Measurements from ENCODE around the gene SYNGR2.
A peak's percentile ranks its signal among the peaks of the same experiment; 100 is the strongest.
"Not testable (repeated sequence)": the region's sequence is repeated elsewhere in the genome, so short reads cannot be mapped to it uniquely, and the experiment has no call there.

Gene SYNGR2

DNA sequence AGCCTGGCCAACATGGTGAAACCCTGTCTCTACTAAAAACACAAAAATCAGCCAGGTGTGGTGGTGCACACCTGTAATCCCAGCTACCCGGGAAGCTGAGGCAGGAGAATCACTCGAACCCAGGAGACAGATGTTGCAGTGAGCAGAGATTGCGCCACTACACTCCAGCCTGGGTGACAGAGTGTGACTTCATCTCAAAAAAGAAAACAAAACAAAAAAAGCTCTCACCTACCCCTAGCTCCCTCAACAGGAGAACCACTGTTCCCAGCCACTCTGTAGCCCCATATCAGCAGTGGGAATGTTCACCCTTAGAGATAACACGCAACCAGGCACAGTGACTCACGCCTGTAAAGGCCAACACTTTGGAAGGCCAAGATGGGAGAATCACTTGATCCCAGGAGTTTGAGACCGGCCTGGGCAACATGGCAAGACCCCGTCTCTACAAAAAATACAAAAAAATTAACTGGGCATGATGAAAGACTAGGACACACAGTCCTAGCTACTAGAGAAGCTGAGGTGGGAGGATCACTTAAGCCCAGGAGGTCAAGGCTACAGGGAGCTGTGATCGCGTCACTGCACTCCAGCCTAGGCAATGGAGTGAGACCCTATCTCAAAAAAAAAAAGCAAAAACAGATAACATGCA lies 32.4 kb upstream of the SYNGR2 start:
- Histone ChIP-seq H3K4me3 (ENCODE audit: insufficient read depth, low read depth, low read length, poor library complexity, severe bottlenecking) (no peak overlapping the region), H3K36me3 (ENCODE audit: control insufficient read depth, insufficient read depth, low read length) (peaks cover 44% of the 10 kb centered on the region), H3K27ac (ENCODE audit: insufficient read depth, low read length, poor library complexity, severe bottlenecking) (no peak overlapping the region), H3K9me3 (ENCODE audit: control insufficient read depth, low read length) (no peaks in the 10 kb centered on the region), H3K27me3 (replicated peaks; ENCODE audit: control insufficient read depth, insufficient read depth, low read length, poor library complexity, severe bottlenecking) (no peaks in the 10 kb centered on the region), H3K4me1 (ENCODE audit: control insufficient read depth, insufficient read depth, low read length, poor library complexity, severe bottlenecking) (peaks cover 68% of the 10 kb centered on the region)
- DNase-seq: no peak

DNA sequence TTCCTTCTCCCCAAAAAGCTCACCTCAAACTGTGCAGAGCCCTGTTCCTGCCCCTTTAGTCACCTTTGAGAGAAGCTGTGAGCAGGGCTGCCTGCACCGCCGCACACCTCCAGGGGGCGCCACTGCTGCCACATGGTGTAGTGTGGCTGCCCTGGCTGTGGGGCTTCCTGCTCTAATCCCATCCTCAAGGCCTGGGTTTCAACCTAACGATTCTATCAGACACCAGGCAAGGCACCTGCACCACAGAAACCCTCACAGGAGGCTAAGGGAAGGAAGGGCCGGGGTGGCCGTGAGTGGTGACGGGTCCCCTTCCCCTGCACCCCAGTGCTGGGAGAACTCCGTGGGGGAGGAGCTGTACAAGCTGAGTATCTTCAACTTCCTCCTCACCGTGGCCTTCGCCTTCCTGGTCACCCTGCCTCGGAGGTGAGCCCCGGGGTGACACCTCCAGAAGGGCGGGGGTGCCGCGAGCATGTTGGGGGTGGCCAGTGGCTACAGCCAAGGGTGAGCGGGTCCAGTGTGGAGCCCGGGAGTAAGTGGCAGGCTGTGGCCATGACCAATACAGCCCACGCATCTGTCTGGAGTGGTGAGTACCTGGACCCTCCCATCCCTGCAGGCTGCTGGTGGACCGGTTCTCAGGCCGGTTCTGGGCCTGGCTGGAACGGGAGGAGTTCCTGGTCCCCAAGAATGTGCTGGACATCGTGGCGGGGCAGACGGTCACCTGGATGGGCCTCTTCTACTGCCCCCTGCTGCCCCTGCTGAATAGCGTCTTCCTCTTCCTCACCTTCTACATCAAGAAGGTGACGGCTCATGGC lies 30.8 kb upstream of the SYNGR2 start:
- peak in 2 of 3 donors; percentile 35 to 43 for DNase-seq
- peak overlapping the region; percentile 30 for H3K27ac ChIP-seq (ENCODE audit: insufficient read depth, low read length, poor library complexity, severe bottlenecking)
- H3K27me3 ChIP-seq (replicated peaks; ENCODE audit: control insufficient read depth, insufficient read depth, low read length, poor library complexity, severe bottlenecking): no peaks in the 10 kb centered on the region
- peaks cover 66% of the 10 kb centered on the region for H3K4me1 ChIP-seq (ENCODE audit: control insufficient read depth, insufficient read depth, low read length, poor library complexity, severe bottlenecking)
- no peak overlapping the region for H3K4me3 ChIP-seq (ENCODE audit: insufficient read depth, low read depth, low read length, poor library complexity, severe bottlenecking)
- H3K9me3 ChIP-seq (ENCODE audit: control insufficient read depth, low read length): no peaks in the 10 kb centered on the region
- peaks cover 60% of the 10 kb centered on the region for H3K36me3 ChIP-seq (ENCODE audit: control insufficient read depth, insufficient read depth, low read length)

DNA sequence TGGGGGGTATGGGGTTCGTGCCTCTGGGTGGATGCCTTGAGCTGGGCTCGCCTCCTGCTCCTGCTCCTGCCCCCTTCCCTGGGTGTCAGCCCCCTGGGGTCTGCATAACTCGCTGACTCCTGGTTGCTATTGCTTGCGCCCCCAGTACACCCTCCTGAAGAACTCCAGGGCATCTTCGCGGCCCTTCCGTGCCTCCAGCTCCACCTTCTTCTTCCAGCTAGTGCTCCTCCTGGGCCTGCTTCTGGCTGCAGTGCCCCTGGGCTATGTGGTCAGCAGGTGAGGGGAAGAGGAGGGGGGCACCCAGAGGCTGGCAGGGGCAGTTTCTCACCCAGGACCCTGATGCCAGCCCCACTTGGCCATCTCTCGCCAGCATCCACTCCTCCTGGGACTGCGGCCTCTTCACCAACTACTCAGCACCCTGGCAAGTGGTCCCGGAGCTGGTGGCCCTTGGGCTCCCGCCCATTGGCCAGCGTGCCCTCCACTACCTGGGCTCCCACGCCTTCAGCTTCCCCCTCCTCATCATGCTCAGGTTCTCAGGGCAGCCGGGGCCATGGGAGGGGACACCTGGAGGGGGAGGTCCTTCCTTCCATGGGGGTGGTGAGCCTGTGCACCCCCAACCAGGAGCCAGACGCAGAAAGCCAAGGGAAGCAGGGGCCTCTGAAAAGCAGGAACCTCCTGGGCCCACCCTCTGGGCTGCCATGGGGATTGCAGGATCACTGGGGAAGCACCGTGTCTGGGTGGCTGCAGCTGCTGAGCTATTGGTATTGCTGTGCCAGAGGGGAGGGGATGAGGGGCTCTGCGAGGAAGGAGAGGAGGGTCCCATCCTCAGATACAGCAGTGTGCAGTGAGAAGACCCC lies 29.9 kb upstream of the SYNGR2 start:
- H3K27ac ChIP-seq (ENCODE audit: insufficient read depth, low read length, poor library complexity, severe bottlenecking): no peak overlapping the region

DNA sequence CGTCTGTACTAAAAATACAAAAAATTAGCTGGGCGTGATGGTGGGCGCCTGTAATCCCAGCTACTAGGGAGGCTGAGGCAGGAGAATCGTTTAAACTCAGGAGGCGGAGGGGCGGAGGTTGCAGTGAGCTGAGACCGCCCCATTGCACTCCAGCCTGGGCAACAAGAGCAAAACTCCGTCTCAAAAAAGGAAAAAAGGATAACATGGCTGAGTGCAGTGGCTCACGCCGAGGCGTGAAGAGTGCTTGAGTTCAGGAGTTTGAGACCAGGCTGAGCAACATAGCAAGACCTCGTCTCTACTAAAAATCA lies 28.6 kb upstream of the SYNGR2 start:
- not testable (repeated sequence) for H3K27me3 ChIP-seq (replicated peaks; ENCODE audit: control insufficient read depth, insufficient read depth, low read length, poor library complexity, severe bottlenecking); DNase-seq; H3K9me3 ChIP-seq (ENCODE audit: control insufficient read depth, low read length); H3K4me3 ChIP-seq (ENCODE audit: insufficient read depth, low read depth, low read length, poor library complexity, severe bottlenecking)
- Histone ChIP-seq H3K27ac (ENCODE audit: insufficient read depth, low read length, poor library complexity, severe bottlenecking) (peak overlapping the region; percentile 49), H3K36me3 (ENCODE audit: control insufficient read depth, insufficient read depth, low read length) (peaks cover 43% of the 10 kb centered on the region), H3K4me1 (ENCODE audit: control insufficient read depth, insufficient read depth, low read length, poor library complexity, severe bottlenecking) (peaks cover 45% of the 10 kb centered on the region)

More for the DNA sequence above, 29.9 kb upstream of the SYNGR2 start:
- Histone ChIP-seq H3K36me3 (ENCODE audit: control insufficient read depth, insufficient read depth, low read length) (peaks cover 57% of the 10 kb centered on the region), H3K4me1 (ENCODE audit: control insufficient read depth, insufficient read depth, low read length, poor library complexity, severe bottlenecking) (peaks cover 58% of the 10 kb centered on the region), H3K4me3 (ENCODE audit: insufficient read depth, low read depth, low read length, poor library complexity, severe bottlenecking) (no peak overlapping the region), H3K9me3 (ENCODE audit: control insufficient read depth, low read length) (no peaks in the 10 kb centered on the region), H3K27me3 (replicated peaks; ENCODE audit: control insufficient read depth, insufficient read depth, low read length, poor library complexity, severe bottlenecking) (no peaks in the 10 kb centered on the region)
- DNase-seq: no peak

DNA sequence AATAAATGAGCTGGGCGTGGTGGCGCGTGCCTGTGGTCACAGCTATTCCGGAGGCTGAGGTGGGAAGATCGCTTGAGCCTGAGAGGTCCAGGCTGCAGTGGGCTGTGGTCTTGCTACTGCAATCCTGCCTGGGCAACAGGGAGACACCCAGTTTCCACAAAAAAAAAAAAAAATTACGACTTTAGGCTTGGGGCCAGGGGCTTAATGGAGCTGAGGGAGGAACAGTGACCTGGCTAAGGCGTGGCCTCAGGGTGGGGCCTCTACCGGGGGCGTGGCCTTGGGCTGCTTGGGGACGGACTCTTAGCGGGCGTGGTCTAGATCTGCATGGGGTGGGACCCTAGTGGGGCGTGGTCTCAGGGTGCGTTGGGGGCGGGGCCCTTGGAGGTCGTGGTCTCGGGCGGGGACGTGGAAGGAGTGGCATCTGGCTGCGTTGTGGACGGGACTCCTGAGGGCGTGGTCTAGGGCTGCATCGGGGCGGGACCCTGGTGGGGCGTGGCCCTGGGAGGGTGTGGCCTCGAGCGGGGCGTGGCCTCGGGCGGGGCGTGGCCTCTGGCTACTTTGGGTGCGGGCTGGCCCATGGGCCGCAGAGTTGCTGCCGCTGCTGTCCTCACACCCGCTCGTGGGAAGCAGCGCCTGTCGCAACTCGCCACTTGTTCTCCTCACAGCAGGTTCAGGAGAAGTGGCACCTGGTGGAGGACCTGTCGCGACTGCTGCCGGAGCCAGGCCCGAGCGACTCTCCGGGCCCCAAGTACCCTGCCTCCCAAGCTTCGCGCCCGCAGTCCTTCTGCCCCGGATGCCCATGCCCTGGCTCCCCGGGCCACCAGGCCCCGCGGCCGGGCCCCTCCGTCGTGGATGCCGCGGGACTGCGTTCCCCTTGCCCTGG lies 28.0 kb upstream of the SYNGR2 start:
- Histone ChIP-seq H3K4me3 (ENCODE audit: insufficient read depth, low read depth, low read length, poor library complexity, severe bottlenecking) (no peak overlapping the region), H3K27ac (ENCODE audit: insufficient read depth, low read length, poor library complexity, severe bottlenecking) (peak overlapping the region; percentile 49), H3K4me1 (ENCODE audit: control insufficient read depth, insufficient read depth, low read length, poor library complexity, severe bottlenecking) (peaks cover 41% of the 10 kb centered on the region), H3K9me3 (ENCODE audit: control insufficient read depth, low read length) (no peaks in the 10 kb centered on the region), H3K27me3 (replicated peaks; ENCODE audit: control insufficient read depth, insufficient read depth, low read length, poor library complexity, severe bottlenecking) (no peaks in the 10 kb centered on the region), H3K36me3 (ENCODE audit: control insufficient read depth, insufficient read depth, low read length) (peaks cover 37% of the 10 kb centered on the region)
- DNase-seq: peak; percentile 92 to 97 (median 93)

DNA sequence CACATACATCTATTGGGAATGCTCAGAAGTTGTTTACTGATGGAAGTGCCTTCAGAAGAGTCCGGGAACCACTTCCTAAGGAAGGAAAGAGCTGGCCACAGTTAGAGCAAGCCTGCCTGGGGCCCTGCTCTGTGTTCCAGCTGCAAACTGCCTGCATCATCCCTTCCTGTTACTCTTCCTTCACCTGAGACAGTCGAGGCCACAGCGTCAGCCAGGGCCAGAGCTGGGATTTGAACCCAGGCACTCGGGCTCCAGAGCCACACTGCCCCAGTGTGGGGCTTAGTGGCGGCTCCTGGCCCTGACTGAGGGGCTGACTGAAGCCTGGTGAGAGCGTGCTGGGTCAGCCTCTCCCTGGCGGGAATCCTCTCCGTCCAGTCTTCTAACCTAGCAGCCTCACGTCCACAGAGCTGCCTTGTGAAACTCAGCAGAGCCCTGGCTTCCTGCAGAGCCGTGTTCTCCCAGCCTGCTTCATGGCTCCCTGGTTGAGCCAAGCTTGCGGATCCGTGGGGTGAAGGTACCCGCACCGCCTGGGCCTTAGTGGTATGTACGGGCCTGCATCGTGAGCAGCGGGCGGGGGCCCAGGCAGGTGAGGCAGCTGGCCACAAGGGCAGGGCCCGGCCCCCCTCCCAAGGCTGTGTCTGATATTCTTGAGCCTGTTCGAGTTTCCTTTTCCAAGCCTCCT lies 26.8 kb upstream of the SYNGR2 start:
- H3K4me1 ChIP-seq (ENCODE audit: control insufficient read depth, insufficient read depth, low read length, poor library complexity, severe bottlenecking): peaks cover 34% of the 10 kb centered on the region
- peak overlapping the region; percentile 9 for H3K27ac ChIP-seq (ENCODE audit: insufficient read depth, low read length, poor library complexity, severe bottlenecking)
- no peak for DNase-seq
- H3K9me3 ChIP-seq (ENCODE audit: control insufficient read depth, low read length): no peaks in the 10 kb centered on the region
- no peaks in the 10 kb centered on the region for H3K27me3 ChIP-seq (replicated peaks; ENCODE audit: control insufficient read depth, insufficient read depth, low read length, poor library complexity, severe bottlenecking)
- peaks cover 28% of the 10 kb centered on the region for H3K36me3 ChIP-seq (ENCODE audit: control insufficient read depth, insufficient read depth, low read length)
- H3K4me3 ChIP-seq (ENCODE audit: insufficient read depth, low read depth, low read length, poor library complexity, severe bottlenecking): no peak overlapping the region

DNA sequence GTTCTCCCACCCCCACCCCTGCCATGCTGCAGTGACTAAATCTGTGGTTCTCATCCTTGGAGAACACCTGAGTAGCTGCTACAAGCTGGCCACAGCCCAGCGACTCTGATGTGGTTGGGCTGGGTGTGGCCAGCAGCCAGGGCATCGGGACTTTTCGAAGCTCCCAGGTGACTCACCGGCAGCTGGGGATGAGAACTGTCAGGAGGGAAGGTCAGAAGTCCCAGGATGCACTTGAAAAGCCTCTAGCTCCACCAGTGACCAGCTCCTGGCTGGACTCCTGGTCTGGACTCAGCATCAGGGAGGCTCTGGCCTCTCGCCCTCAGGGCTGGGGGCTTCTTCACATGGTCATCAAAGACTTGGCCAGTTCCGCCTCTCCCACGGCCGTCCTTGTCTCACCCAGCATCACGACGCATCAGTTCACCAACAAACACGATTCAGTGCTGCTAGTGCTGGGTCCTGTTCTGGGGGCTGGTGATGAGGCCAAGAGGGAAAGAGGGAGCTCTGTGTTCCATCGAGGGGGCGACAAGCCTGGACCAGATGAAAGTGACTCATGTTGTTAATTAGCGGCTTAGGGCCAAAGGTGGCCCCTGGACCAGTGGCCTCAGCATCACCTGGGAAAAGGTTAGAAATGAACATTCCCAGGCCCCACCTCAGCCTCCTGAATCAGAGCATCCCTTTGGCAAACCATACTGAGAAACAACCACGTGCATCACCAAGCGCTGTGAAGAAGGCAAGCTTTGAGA lies 26.1 kb upstream of the SYNGR2 start:
- Histone ChIP-seq H3K27ac (ENCODE audit: insufficient read depth, low read length, poor library complexity, severe bottlenecking) (no peak overlapping the region), H3K9me3 (ENCODE audit: control insufficient read depth, low read length) (no peaks in the 10 kb centered on the region), H3K4me1 (ENCODE audit: control insufficient read depth, insufficient read depth, low read length, poor library complexity, severe bottlenecking) (peaks cover 27% of the 10 kb centered on the region), H3K36me3 (ENCODE audit: control insufficient read depth, insufficient read depth, low read length) (peaks cover 22% of the 10 kb centered on the region), H3K27me3 (replicated peaks; ENCODE audit: control insufficient read depth, insufficient read depth, low read length, poor library complexity, severe bottlenecking) (no peaks in the 10 kb centered on the region), H3K4me3 (ENCODE audit: insufficient read depth, low read depth, low read length, poor library complexity, severe bottlenecking) (no peak overlapping the region)
- DNase-seq: no peak

DNA sequence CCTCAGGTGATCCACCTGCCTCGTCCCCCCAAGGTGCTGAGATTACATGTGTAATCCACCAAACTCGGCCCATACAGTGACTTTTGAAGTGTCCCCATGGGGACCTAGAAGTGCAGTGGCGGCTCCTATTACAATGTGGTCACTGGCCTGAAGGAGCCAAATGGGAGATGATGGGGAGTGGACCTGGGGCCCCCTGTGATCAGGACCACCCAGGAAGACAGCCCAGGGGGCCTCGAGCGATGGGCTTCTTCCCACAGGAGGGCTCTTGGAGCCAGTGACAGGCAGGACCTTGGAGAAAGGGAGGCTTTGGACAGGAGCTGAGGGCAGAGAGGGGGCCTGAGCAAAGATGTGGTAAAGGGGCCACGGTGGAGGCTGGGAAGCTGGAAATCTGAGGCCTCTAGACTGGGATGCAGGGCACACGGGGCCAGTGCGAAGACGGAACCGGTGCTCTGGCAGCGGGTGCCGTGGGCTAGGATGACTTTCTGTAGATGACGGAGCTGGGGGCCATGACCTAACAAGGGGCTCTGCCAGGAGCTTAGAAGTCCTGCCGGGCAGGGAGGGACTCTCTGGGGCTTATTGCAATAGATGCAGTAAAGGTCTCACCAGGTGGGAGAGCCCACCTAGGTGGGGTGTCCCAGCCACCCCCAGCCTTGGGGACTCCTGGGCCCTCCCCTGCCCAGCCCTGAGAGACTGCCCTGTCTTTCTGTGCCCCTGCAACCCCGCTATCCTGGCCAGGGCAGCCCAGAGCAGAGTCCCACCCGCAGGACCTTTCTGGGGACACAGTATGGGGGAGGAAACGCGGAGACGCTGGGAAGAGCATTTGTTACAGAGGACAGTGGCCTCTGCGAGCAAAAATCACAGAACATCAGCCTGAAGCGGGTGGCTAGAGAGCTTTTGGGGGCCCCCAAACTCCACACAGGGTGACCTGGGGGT lies 24.9 kb upstream of the SYNGR2 start:
- peaks cover 22% of the 10 kb centered on the region for H3K36me3 ChIP-seq (ENCODE audit: control insufficient read depth, insufficient read depth, low read length)
- H3K4me3 ChIP-seq (ENCODE audit: insufficient read depth, low read depth, low read length, poor library complexity, severe bottlenecking): no peak overlapping the region
- H3K27ac ChIP-seq (ENCODE audit: insufficient read depth, low read length, poor library complexity, severe bottlenecking): no peak overlapping the region
- peaks cover 22% of the 10 kb centered on the region for H3K4me1 ChIP-seq (ENCODE audit: control insufficient read depth, insufficient read depth, low read length, poor library complexity, severe bottlenecking)
- no peaks in the 10 kb centered on the region for H3K27me3 ChIP-seq (replicated peaks; ENCODE audit: control insufficient read depth, insufficient read depth, low read length, poor library complexity, severe bottlenecking)
- DNase-seq: no peak
- no peaks in the 10 kb centered on the region for H3K9me3 ChIP-seq (ENCODE audit: control insufficient read depth, low read length)

Measured in effector memory CD4-positive, alpha-beta T cell (primary cell).